GM18511 (cell line): ENCODE data around the gene SWI5.
A peak's percentile ranks its signal among the peaks of the same experiment; 100 is the strongest.

ENCODE experiments used
- ATAC-seq: cut with Tn5 transposase; IDR thresholded peaks from one replicate; pipeline ENCODE4 v1.9.1; 2021; ENCODE audit warnings: mild to moderate bottlenecking, moderate library complexity; ENCODE audit not compliant: unreplicated experiment

The SWI5 gene

GRCh38 chr9:128309551-128309950, 33.5 kb downstream of the SWI5 start:
- ATAC-seq, result no peak

- no peak for ATAC-seq
These were observed 34.4 kb downstream of the SWI5 start for GRCh38 chr9:128310461-128310860.

DNA sequence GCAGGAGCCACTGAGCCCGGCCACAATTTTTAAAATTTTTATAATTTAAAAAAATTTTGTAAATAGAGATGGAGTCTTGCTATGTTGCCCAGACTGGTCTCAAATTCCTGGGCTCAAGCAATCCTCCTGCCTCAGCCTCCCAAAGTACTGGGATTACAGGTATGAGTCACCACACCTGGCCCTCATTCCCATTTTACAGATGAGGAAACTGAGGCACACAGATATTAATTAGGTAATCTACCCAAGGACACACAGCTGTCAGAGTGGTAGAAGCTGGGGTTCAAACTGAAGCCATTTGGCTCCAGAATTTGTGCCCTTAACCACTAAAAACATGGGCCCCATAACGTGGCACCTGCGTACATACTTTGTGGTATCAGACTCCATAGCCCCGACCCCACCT, 38.6 kb downstream of the SWI5 start:
- ATAC-seq, result no peak

GRCh38 chr9:128316421-128316820, 40.3 kb downstream of the SWI5 start:
- ATAC-seq, result no peak

DNA sequence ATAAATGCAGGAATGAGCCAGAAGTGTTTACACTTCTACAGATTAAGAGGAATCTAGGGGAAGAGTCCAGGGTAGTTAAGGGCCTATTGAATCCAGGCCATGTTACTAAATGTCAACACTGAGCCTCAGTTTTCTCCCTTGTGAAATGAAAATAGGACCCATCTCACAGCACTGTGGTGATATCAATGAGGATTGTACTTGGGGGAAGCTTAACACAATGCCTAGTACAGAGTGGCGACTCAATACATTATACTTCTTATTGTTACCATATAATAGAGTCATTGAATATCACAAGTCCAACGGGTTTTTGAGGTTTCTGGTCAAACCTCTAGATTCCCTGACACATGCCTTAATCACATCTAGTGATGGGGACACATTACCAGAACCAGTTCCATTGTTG, 41.6 kb downstream of the SWI5 start:
- ATAC-seq, result no peak

DNA sequence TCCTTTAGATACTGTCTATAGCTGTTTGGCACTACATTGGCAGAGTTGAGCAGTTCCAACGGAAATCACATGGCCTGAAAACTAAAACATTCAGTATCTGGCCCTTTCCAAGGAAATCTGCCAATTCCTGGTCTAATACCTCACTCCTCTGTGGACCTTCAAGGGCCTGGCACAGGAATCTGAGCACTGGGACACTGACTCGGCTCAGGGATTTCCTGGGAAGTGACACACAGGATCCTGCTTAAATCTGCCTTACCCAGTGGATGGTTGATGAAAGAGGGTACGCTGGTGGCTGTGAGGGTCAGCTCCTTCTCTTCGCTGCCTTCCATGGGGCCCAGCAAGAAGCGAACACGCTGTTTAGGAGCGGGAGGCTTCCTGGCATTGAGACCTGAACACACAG, 45.3 kb downstream of the SWI5 start:
- ATAC-seq, result no peak

- peak; percentile 25 for ATAC-seq
These were observed 45.9 kb downstream of the SWI5 start for GRCh38 chr9:128321879-128322403.

DNA sequence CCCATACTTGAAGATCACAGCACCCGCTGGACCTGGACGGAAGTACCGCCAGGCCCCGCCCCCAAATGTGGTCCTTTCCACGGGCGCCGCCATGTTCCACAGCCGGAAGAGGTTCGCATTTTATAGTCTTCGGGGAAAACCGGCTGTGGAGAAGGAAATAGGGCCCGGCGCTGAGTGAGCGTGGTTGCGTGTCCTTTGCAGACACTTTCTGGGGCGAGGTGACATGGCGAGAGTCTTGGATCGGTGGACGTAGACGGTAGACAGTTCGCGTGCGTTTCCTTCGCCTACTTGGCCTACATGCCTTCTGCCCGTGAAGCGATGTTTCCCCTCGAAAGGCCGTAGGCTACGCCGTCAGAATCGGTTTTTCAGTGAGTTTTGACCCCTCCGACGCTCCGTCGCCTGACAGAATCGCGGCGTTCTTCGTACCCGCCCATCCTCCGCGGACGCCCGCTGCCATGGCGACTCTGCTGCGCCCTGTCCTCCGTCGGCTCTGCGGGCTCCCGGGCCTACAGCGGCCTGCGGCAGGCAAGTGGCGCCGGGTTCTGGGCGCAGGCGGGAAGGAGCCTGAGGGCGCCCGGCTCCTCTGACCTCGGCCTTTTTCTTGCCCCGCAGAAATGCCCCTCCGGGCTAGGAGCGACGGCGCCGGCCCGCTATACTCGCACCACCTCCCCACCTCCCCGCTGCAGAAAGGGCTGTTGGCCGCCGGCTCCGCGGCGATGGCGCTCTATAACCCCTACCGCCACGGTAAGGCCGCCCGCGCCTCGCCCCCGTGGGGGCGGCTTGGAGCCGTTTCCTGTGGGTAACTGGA, 46.5 kb downstream of the SWI5 start, which contains the start of the genes COQ4 and TRUB2:
Gene COQ4 (plus strand): TSS at position 436 of the 808 bp plus-strand sequence. CDS start 20 bp downstream, at position 456.
Gene TRUB2 (minus strand): TSS at position 44 of the 808 bp plus-strand sequence. CDS start 39 bp downstream, at position 5.
- ATAC-seq, result peak; percentile 86

- ATAC-seq, result no peak
These were observed 47.2 kb downstream of the SWI5 start for GRCh38 chr9:128323212-128323730.

DNA sequence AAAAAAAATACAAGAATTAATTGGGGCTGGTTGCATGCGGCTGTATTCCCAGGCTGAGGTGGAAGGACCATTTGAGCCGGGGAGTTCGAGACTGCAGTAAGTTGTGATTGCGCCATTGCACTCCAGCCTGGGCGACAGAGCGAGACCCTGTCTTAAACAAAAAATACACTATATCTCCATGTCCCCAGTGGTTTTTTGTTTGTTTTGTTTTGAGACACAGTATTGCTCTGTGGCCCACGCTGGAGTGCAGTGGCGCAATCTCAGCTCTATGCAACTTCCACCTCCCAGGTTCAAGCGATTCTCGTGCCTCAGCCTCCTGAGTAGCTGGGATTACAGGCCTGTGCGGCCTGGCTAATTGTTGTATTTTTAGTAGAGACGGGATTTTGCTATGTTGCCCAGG, 47.7 kb downstream of the SWI5 start:
- ATAC-seq, result no peak

- ATAC-seq, result no peak
These were observed 48.3 kb downstream of the SWI5 start for GRCh38 chr9:128324401-128324800.

DNA sequence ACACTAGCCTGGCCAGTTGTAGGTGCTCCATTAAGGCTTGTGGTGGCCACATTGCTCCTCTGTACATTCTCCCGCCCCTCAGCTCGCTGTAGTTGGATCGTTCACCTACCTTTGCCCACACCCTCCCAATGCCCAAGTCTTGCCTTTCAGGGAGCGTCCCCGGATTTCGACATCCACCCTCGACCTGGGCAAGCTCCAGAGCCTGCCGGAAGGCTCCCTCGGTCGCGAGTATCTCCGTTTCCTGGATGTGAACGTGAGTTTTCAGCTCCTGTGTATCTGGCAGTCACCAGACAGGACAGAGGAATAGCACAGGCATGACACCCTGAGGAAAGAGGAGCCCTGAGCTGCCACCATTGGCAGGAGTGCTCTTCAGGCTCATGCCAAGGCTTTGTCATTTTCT, 49.6 kb downstream of the SWI5 start:
- ATAC-seq, result no peak

- no peak for ATAC-seq
These were observed 57.4 kb downstream of the SWI5 start for GRCh38 chr9:128333451-128333869.

DNA sequence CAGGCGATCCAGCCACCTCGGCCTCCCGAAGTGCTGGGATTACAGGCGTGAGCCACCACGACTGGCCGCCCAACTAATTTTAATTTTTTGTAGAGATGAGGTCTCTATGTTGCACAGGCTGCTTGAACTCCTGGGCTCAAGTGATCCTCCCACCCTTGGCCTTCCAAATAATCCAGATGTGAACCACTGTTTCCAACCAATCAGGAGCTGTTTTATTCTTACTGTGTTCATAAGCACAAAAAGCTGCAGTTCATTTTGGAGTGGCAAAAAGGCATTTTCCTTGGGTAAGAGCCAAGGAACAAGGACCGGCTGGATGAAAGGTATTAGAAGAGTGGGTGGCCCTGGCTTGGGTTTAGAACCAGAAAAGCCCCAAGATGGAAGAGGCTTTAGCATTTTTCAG, 59.1 kb downstream of the SWI5 start:
- no peak for ATAC-seq

- no peak for ATAC-seq
These were observed 59.8 kb downstream of the SWI5 start for GRCh38 chr9:128335914-128336313.

DNA sequence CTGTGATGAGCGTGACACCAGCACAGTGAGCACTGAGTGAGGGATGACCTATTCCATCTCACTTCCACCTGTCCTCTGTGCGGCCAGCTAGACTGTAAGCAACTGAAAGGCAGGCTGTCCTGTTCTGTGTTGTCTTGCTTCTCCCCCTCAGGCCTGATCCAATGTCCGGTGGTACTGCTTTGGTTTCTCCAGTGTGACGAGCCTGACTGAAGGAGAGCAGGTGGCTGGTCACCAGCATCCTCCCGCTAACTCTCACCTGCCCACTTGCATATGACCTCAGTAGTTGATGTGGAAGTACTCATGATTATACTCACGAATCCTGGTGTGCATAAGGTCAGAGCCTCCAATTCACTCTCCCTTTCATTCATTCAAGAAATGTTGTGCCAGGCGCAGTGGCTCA, 61.9 kb downstream of the SWI5 start:
- ATAC-seq, result no peak
